OCI-LY7 (cell line): ENCODE results near the gene PLXNB2.

Source experiments
- EZH2phosphoT487 ChIP-seq: fragments of 200-600 bp; sonication (generic); IDR thresholded peaks from 2 replicates; pipeline ENCODE4 v1.6.1; 2018; ENCODE audit warnings: low read depth, borderline replicate concordance, mild to moderate bottlenecking, mixed run types, antibody characterized with exemption, low read length, moderate library complexity, mixed read lengths
- TF ChIP-seq, protein P1 (sequence below): fragments of 200-600 bp; sonication (generic); conservative IDR thresholded peaks from 2 replicates; pipeline ENCODE4 v1.5.1; 2014; ENCODE audit warnings: mild to moderate bottlenecking, antibody characterized with exemption, low read length, moderate library complexity, mixed read lengths

DNA sequence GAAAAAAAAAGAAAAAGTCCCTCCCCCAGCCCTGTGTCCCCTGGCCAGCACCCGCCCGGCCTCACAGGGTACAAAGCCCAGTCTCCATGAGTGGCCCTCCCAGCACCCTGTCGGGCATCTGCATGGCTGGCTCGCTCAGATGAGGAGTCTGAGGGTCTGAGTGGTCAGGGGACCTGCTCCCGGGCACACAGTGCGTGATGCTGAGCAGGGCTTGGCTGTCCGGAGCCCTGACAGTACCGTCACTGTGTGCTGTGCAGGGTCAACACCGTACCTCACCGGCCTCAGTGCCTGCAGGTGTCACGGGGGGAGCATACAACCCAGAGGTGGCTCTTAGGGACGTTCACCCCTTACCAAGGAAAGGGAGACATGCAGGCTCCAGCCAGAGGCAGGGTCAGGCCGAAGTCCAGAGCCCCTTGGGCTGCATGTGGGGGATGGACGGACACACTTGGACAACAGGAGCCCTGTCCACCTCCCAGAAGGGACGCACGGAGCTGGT, 3.6 kb upstream of the PLXNB2 start:
- TF ChIP-seq, protein P1, sequence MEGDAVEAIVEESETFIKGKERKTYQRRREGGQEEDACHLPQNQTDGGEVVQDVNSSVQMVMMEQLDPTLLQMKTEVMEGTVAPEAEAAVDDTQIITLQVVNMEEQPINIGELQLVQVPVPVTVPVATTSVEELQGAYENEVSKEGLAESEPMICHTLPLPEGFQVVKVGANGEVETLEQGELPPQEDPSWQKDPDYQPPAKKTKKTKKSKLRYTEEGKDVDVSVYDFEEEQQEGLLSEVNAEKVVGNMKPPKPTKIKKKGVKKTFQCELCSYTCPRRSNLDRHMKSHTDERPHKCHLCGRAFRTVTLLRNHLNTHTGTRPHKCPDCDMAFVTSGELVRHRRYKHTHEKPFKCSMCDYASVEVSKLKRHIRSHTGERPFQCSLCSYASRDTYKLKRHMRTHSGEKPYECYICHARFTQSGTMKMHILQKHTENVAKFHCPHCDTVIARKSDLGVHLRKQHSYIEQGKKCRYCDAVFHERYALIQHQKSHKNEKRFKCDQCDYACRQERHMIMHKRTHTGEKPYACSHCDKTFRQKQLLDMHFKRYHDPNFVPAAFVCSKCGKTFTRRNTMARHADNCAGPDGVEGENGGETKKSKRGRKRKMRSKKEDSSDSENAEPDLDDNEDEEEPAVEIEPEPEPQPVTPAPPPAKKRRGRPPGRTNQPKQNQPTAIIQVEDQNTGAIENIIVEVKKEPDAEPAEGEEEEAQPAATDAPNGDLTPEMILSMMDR = no peak
- no peak for TF ChIP-seq EZH2phosphoT487
